ENCODE results near the gene SRGAP3.

Gene SRGAP3

GRCh38 chr3:9121366-9122001, 128.0 kb downstream of the SRGAP3 start:
- Histone ChIP-seq H3K27me3 (ENCODE audit: low read depth, low read length) (no peaks in the 10 kb centered on the region), H3K4me3 (ENCODE audit: low read depth in 1 of 2, low read length in 2 of 2) (no peak overlapping the region), H3K27ac (ENCODE audit: low read length) (no peak overlapping the region), H3K4me1 (ENCODE audit: control insufficient read depth in 1 of 2, insufficient read depth in 2 of 2, low read length in 2 of 2) (no peaks in the 10 kb centered on the region), H3K9me3 (ENCODE audit: control insufficient read depth in 1 of 2, low read length in 2 of 2) (no peaks in the 10 kb centered on the region), H3K36me3 (ENCODE audit: control insufficient read depth in 1 of 2, insufficient read depth in 2 of 2, low read length in 2 of 2) (no peaks in the 10 kb centered on the region)

- Histone ChIP-seq H3K27ac (ENCODE audit: low read length) (no peak overlapping the region), H3K4me1 (ENCODE audit: control insufficient read depth in 1 of 2, insufficient read depth in 2 of 2, low read length in 2 of 2) (no peaks in the 10 kb centered on the region), H3K36me3 (ENCODE audit: control insufficient read depth in 1 of 2, insufficient read depth in 2 of 2, low read length in 2 of 2) (no peaks in the 10 kb centered on the region), H3K27me3 (ENCODE audit: low read depth, low read length) (no peaks in the 10 kb centered on the region), H3K4me3 (ENCODE audit: low read depth in 1 of 2, low read length in 2 of 2) (no peak overlapping the region), H3K9me3 (ENCODE audit: control insufficient read depth in 1 of 2, low read length in 2 of 2) (no peaks in the 10 kb centered on the region)
Observed at GRCh38 chr3:9119331-9119730, 130.1 kb downstream of the SRGAP3 start.

- no peaks in the 10 kb centered on the region for H3K36me3 ChIP-seq (ENCODE audit: control insufficient read depth in 1 of 2, insufficient read depth in 2 of 2, low read length in 2 of 2)
- no peak overlapping the region for H3K4me3 ChIP-seq (ENCODE audit: low read depth in 1 of 2, low read length in 2 of 2)
- H3K27ac ChIP-seq (ENCODE audit: low read length): no peak overlapping the region
- H3K4me1 ChIP-seq (ENCODE audit: control insufficient read depth in 1 of 2, insufficient read depth in 2 of 2, low read length in 2 of 2): no peaks in the 10 kb centered on the region
- H3K27me3 ChIP-seq (ENCODE audit: low read depth, low read length): no peaks in the 10 kb centered on the region
- H3K9me3 ChIP-seq (ENCODE audit: control insufficient read depth in 1 of 2, low read length in 2 of 2): no peaks in the 10 kb centered on the region
Observed at GRCh38 chr3:9118222-9118621, 131.2 kb downstream of the SRGAP3 start.

- no peaks in the 10 kb centered on the region for H3K27me3 ChIP-seq (ENCODE audit: low read depth, low read length)
- peaks cover 0 to 2% of the 10 kb centered on the region in 2 donors for H3K4me1 ChIP-seq (ENCODE audit: control insufficient read depth in 1 of 2, insufficient read depth in 2 of 2, low read length in 2 of 2)
- no peak overlapping the region for H3K4me3 ChIP-seq (ENCODE audit: low read depth in 1 of 2, low read length in 2 of 2)
- H3K9me3 ChIP-seq (ENCODE audit: control insufficient read depth in 1 of 2, low read length in 2 of 2): no peaks in the 10 kb centered on the region
- H3K27ac ChIP-seq (ENCODE audit: low read length): no peak overlapping the region
- no peaks in the 10 kb centered on the region for H3K36me3 ChIP-seq (ENCODE audit: control insufficient read depth in 1 of 2, insufficient read depth in 2 of 2, low read length in 2 of 2)
Observed at GRCh38 chr3:9117220-9117619, 132.2 kb downstream of the SRGAP3 start.

- Histone ChIP-seq H3K4me3 (ENCODE audit: low read depth in 1 of 2, low read length in 2 of 2) (no peak overlapping the region), H3K27me3 (ENCODE audit: low read depth, low read length) (no peaks in the 10 kb centered on the region), H3K36me3 (ENCODE audit: control insufficient read depth in 1 of 2, insufficient read depth in 2 of 2, low read length in 2 of 2) (no peaks in the 10 kb centered on the region), H3K9me3 (ENCODE audit: control insufficient read depth in 1 of 2, low read length in 2 of 2) (no peaks in the 10 kb centered on the region), H3K27ac (ENCODE audit: low read length) (no peak overlapping the region), H3K4me1 (ENCODE audit: control insufficient read depth in 1 of 2, insufficient read depth in 2 of 2, low read length in 2 of 2) (peaks cover 0 to 11% of the 10 kb centered on the region in 2 donors)
Observed at GRCh38 chr3:9116336-9116735, 133.1 kb downstream of the SRGAP3 start.

GRCh38 chr3:9115336-9115735, 134.1 kb downstream of the SRGAP3 start:
- H3K9me3 ChIP-seq (ENCODE audit: control insufficient read depth in 1 of 2, low read length in 2 of 2): no peaks in the 10 kb centered on the region
- no peak overlapping the region for H3K27ac ChIP-seq (ENCODE audit: low read length)
- H3K36me3 ChIP-seq (ENCODE audit: control insufficient read depth in 1 of 2, insufficient read depth in 2 of 2, low read length in 2 of 2): no peaks in the 10 kb centered on the region
- peaks cover 0 to 13% of the 10 kb centered on the region in 2 donors for H3K4me1 ChIP-seq (ENCODE audit: control insufficient read depth in 1 of 2, insufficient read depth in 2 of 2, low read length in 2 of 2)
- H3K4me3 ChIP-seq (ENCODE audit: low read depth in 1 of 2, low read length in 2 of 2): no peak overlapping the region
- H3K27me3 ChIP-seq (ENCODE audit: low read depth, low read length): no peaks in the 10 kb centered on the region

- H3K4me3 ChIP-seq (ENCODE audit: low read depth in 1 of 2, low read length in 2 of 2): no peak overlapping the region
- no peaks in the 10 kb centered on the region for H3K9me3 ChIP-seq (ENCODE audit: control insufficient read depth in 1 of 2, low read length in 2 of 2)
- peaks cover 0 to 13% of the 10 kb centered on the region in 2 donors for H3K4me1 ChIP-seq (ENCODE audit: control insufficient read depth in 1 of 2, insufficient read depth in 2 of 2, low read length in 2 of 2)
- no peaks in the 10 kb centered on the region for H3K36me3 ChIP-seq (ENCODE audit: control insufficient read depth in 1 of 2, insufficient read depth in 2 of 2, low read length in 2 of 2)
- no peaks in the 10 kb centered on the region for H3K27me3 ChIP-seq (ENCODE audit: low read depth, low read length)
- no peak overlapping the region for H3K27ac ChIP-seq (ENCODE audit: low read length)
Observed at GRCh38 chr3:9113040-9113439, 136.4 kb downstream of the SRGAP3 start.

GRCh38 chr3:9111866-9112265, 137.6 kb downstream of the SRGAP3 start:
- no peaks in the 10 kb centered on the region for H3K27me3 ChIP-seq (ENCODE audit: low read depth, low read length)
- no peak overlapping the region for H3K27ac ChIP-seq (ENCODE audit: low read length)
- no peaks in the 10 kb centered on the region for H3K36me3 ChIP-seq (ENCODE audit: control insufficient read depth in 1 of 2, insufficient read depth in 2 of 2, low read length in 2 of 2)
- no peaks in the 10 kb centered on the region for H3K9me3 ChIP-seq (ENCODE audit: control insufficient read depth in 1 of 2, low read length in 2 of 2)
- no peak overlapping the region for H3K4me3 ChIP-seq (ENCODE audit: low read depth in 1 of 2, low read length in 2 of 2)
- H3K4me1 ChIP-seq (ENCODE audit: control insufficient read depth in 1 of 2, insufficient read depth in 2 of 2, low read length in 2 of 2): peaks cover 0 to 13% of the 10 kb centered on the region in 2 donors

- H3K9me3 ChIP-seq (ENCODE audit: control insufficient read depth in 1 of 2, low read length in 2 of 2): no peaks in the 10 kb centered on the region
- H3K4me3 ChIP-seq (ENCODE audit: low read depth in 1 of 2, low read length in 2 of 2): no peak overlapping the region
- H3K36me3 ChIP-seq (ENCODE audit: control insufficient read depth in 1 of 2, insufficient read depth in 2 of 2, low read length in 2 of 2): no peaks in the 10 kb centered on the region
- H3K27ac ChIP-seq (ENCODE audit: low read length): no peak overlapping the region
- H3K4me1 ChIP-seq (ENCODE audit: control insufficient read depth in 1 of 2, insufficient read depth in 2 of 2, low read length in 2 of 2): peaks cover 0 to 13% of the 10 kb centered on the region in 2 donors
- H3K27me3 ChIP-seq (ENCODE audit: low read depth, low read length): no peaks in the 10 kb centered on the region
Observed at GRCh38 chr3:9111417-9111816, 138.0 kb downstream of the SRGAP3 start.

GRCh38 chr3:9110802-9111201, 138.6 kb downstream of the SRGAP3 start:
- H3K4me3 ChIP-seq (ENCODE audit: low read depth in 1 of 2, low read length in 2 of 2): no peak overlapping the region
- H3K9me3 ChIP-seq (ENCODE audit: control insufficient read depth in 1 of 2, low read length in 2 of 2): no peaks in the 10 kb centered on the region
- no peak overlapping the region for H3K27ac ChIP-seq (ENCODE audit: low read length)
- H3K36me3 ChIP-seq (ENCODE audit: control insufficient read depth in 1 of 2, insufficient read depth in 2 of 2, low read length in 2 of 2): no peaks in the 10 kb centered on the region
- no peaks in the 10 kb centered on the region for H3K27me3 ChIP-seq (ENCODE audit: low read depth, low read length)
- peaks cover 0 to 13% of the 10 kb centered on the region in 2 donors for H3K4me1 ChIP-seq (ENCODE audit: control insufficient read depth in 1 of 2, insufficient read depth in 2 of 2, low read length in 2 of 2)

- no peaks in the 10 kb centered on the region for H3K9me3 ChIP-seq (ENCODE audit: control insufficient read depth in 1 of 2, low read length in 2 of 2)
- no peak overlapping the region for H3K27ac ChIP-seq (ENCODE audit: low read length)
- no peaks in the 10 kb centered on the region for H3K27me3 ChIP-seq (ENCODE audit: low read depth, low read length)
- H3K4me1 ChIP-seq (ENCODE audit: control insufficient read depth in 1 of 2, insufficient read depth in 2 of 2, low read length in 2 of 2): peaks cover 0 to 13% of the 10 kb centered on the region in 2 donors
- H3K4me3 ChIP-seq (ENCODE audit: low read depth in 1 of 2, low read length in 2 of 2): no peak overlapping the region
- H3K36me3 ChIP-seq (ENCODE audit: control insufficient read depth in 1 of 2, insufficient read depth in 2 of 2, low read length in 2 of 2): no peaks in the 10 kb centered on the region
Observed at GRCh38 chr3:9110316-9110715, 139.1 kb downstream of the SRGAP3 start.

- H3K4me1 ChIP-seq (ENCODE audit: control insufficient read depth in 1 of 2, insufficient read depth in 2 of 2, low read length in 2 of 2): peaks cover 0 to 13% of the 10 kb centered on the region in 2 donors
- H3K36me3 ChIP-seq (ENCODE audit: control insufficient read depth in 1 of 2, insufficient read depth in 2 of 2, low read length in 2 of 2): no peaks in the 10 kb centered on the region
- no peak overlapping the region for H3K27ac ChIP-seq (ENCODE audit: low read length)
- H3K4me3 ChIP-seq (ENCODE audit: low read depth in 1 of 2, low read length in 2 of 2): no peak overlapping the region
- no peaks in the 10 kb centered on the region for H3K9me3 ChIP-seq (ENCODE audit: control insufficient read depth in 1 of 2, low read length in 2 of 2)
- H3K27me3 ChIP-seq (ENCODE audit: low read depth, low read length): no peaks in the 10 kb centered on the region
Observed at GRCh38 chr3:9109568-9109914, 139.9 kb downstream of the SRGAP3 start.

Data from muscle layer of duodenum (tissue), 2 donors.